Osteoblast (primary cell): Measurements from ENCODE around the gene SNAI3. TPM values are rescaled to one million over a fixed set of nuclear protein-coding genes. Genes with fewer than 3 reads are reported as not detected.

Source experiments
- DNase-seq: peaks from one replicate; pipeline ENCODE4 v3.0.0; 2011; ENCODE audit warnings: low spot score, mixed read lengths; ENCODE audit not compliant: insufficient read length; ENCODE audit errors: missing footprints
- H2AFZ ChIP-seq: 2 replicates; pipeline ENCODE4 v1.6.0; 2011; ENCODE audit warnings: mild to moderate bottlenecking, low read length
- H3K27ac ChIP-seq: 2 replicates; pipeline ENCODE4 v1.5.1; 2011; ENCODE audit warnings: mild to moderate bottlenecking, low read depth, low read length, moderate library complexity
- H3K27me3 ChIP-seq: 2 replicates; pipeline ENCODE4 v1.6.0; 2012; ENCODE audit warnings: mild to moderate bottlenecking, control low read depth, inconsistent platforms, low read length, moderate library complexity; ENCODE audit not compliant: insufficient read depth
- H3K36me3 ChIP-seq: 2 replicates; pipeline ENCODE4 v1.5.1; 2011; ENCODE audit warnings: mild to moderate bottlenecking, low read length, control low read depth, moderate library complexity; ENCODE audit not compliant: insufficient read depth
- H3K4me1 ChIP-seq: 2 replicates; pipeline ENCODE4 v1.5.1; 2011; ENCODE audit warnings: mild to moderate bottlenecking, low read length, control low read depth, moderate library complexity; ENCODE audit not compliant: insufficient read depth
- H3K4me2 ChIP-seq: 2 replicates; pipeline ENCODE4 v1.6.0; 2011; ENCODE audit warnings: mild to moderate bottlenecking, low read length; ENCODE audit not compliant: insufficient read depth
- H3K4me3 ChIP-seq: fragments of 200-600 bp; sonication (generic); 3 replicates; pipeline ENCODE4 v1.5.1; 2012; ENCODE audit warnings: mild to moderate bottlenecking, low read length, inconsistent platforms; ENCODE audit not compliant: insufficient read depth
- H3K79me2 ChIP-seq: 2 replicates; pipeline ENCODE4 v1.6.0; 2012; ENCODE audit warnings: mild to moderate bottlenecking, low read length, control low read depth, inconsistent platforms; ENCODE audit not compliant: insufficient read depth
- H3K9me3 ChIP-seq: 2 replicates; pipeline ENCODE4 v1.5.1; 2011; ENCODE audit warnings: low read depth, low read length, control low read depth
- H4K20me1 ChIP-seq: 2 replicates; pipeline ENCODE4 v1.6.0; 2012; ENCODE audit warnings: mild to moderate bottlenecking, low read length, control low read depth; ENCODE audit not compliant: insufficient read depth
- total RNA-seq: library from RNA; depleted of rRNA; stranded (reverse); fragments of >200 nt; gene quantifications from 2 replicates; pipeline ENCODE4 v1.2.3, GENCODE V29; 2012
- TF ChIP-seq, protein P1 (sequence below): IDR thresholded peaks from 2 replicates; pipeline ENCODE4 v1.5.1; 2011; ENCODE audit warnings: mild to moderate bottlenecking, low read depth, low read length, moderate library complexity; ENCODE audit errors: extremely low read depth

The SNAI3 gene
- total RNA-seq, 1 donor = not detected

DNA sequence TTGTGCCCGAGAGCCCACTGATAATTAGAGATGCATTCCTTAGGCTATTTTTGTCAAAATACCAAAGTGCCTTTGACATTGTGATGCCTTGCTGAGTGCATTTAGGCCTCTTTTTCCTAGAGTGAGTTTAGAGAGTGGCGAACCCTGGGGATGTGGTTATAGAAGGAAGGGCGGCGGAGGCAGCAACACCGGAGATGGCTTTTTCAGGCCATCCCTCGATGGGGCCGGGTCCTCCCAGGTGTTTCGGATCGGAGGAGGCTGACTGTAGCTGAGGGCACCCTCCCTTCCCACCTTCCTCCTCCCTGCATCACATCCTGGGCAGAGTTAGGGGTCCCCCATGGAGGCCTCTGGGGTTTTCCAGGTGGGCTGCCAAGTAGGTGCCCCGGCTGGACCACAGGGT is 6.6 kb upstream of the SNAI3 start:
- Histone ChIP-seq H3K79me2 (no peaks in the 10 kb centered on the region), H2AFZ (no peak overlapping the region), H3K36me3 (peaks cover 8% of the 10 kb centered on the region), H3K9me3 (no peaks in the 10 kb centered on the region), H3K4me3 (no peak overlapping the region), H3K27me3 (peaks cover 10% of the 10 kb centered on the region), H3K4me1 (no peaks in the 10 kb centered on the region), H3K27ac (no peak overlapping the region), H4K20me1 (no peaks in the 10 kb centered on the region), H3K4me2 (no peak overlapping the region)
- DNase-seq = no peak
- TF ChIP-seq, protein P1, sequence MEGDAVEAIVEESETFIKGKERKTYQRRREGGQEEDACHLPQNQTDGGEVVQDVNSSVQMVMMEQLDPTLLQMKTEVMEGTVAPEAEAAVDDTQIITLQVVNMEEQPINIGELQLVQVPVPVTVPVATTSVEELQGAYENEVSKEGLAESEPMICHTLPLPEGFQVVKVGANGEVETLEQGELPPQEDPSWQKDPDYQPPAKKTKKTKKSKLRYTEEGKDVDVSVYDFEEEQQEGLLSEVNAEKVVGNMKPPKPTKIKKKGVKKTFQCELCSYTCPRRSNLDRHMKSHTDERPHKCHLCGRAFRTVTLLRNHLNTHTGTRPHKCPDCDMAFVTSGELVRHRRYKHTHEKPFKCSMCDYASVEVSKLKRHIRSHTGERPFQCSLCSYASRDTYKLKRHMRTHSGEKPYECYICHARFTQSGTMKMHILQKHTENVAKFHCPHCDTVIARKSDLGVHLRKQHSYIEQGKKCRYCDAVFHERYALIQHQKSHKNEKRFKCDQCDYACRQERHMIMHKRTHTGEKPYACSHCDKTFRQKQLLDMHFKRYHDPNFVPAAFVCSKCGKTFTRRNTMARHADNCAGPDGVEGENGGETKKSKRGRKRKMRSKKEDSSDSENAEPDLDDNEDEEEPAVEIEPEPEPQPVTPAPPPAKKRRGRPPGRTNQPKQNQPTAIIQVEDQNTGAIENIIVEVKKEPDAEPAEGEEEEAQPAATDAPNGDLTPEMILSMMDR = no peak

DNA sequence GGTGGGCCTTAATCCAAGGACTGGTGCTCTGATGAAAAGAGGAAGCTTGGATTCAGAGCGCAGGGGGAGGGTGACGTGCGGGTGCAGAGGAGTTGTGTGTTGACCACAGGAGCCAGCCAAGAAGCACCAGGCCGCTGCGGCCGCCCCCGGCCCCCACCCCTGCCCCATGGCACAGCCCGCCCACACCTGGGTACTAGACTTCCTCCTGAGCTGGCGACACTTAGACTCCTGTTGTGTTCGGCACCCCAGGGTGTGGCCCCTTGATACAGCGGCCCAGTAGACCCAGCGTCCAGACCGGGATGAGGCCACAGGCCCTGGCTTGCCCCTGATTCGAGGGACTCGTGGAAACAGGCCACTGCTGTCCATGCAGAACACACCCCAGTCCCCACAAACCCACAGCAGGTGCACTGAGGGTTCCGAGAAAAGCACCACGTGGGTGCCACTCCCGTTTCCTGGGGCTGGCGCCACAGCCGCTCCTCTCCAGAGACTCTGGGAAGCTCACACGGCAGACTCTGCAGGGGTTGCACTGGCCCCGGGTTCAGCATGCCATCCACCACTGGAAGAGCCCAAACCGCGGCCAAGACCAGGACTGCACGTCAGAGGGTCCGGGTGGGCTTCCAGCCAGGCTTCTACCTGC is 5.7 kb upstream of the SNAI3 start:
- Histone ChIP-seq H3K27ac (no peak overlapping the region), H3K4me3 (no peak overlapping the region), H3K79me2 (no peaks in the 10 kb centered on the region), H2AFZ (no peak overlapping the region), H3K27me3 (peaks cover 10% of the 10 kb centered on the region), H4K20me1 (no peaks in the 10 kb centered on the region), H3K4me2 (no peak overlapping the region), H3K36me3 (peaks cover 3% of the 10 kb centered on the region), H3K9me3 (no peaks in the 10 kb centered on the region), H3K4me1 (peaks cover under 1% of the 10 kb centered on the region)
- TF ChIP-seq, protein P1 = no peak
- peak; percentile 84 for DNase-seq

DNA sequence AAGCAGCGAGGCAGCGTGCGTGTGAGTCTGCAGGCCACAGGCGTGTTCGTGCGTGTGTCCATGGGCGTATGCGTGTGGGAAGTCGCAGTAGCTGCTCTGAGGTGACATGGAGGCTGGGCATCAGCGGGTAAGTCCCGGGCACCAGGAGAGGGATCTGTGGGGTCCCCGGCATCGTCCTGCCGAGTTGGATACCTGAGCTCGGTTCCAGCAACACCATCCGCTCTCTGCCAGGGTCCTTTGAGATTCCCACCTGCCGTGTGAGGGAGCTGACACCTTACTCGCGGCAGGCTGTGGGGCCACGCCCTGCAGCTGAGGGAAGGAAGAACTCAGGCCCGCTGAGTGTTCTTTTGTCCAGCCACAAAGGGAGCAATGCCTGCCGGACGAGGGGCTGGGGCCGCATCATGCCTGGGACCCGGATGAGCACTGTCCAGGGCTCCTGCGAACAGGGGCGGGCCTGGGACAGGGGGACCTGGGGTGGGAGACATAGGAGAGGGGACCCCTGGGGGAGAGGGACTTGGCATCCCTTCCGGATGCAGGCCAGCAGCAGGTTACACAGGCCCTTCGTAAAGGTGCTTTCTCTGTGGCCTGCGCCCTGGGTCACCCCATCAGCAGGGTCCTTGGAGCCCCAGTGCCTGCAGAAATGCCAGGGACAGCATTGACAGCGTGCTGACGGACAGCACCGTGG is 5.0 kb upstream of the SNAI3 start:
- H3K4me1 ChIP-seq = peaks cover 7% of the 10 kb centered on the region
- no peak overlapping the region for H3K27ac ChIP-seq
- TF ChIP-seq, protein P1 = no peak
- no peaks in the 10 kb centered on the region for H4K20me1 ChIP-seq
- no peaks in the 10 kb centered on the region for H3K79me2 ChIP-seq
- H2AFZ ChIP-seq = no peak overlapping the region
- DNase-seq = peak; percentile 87
- no peaks in the 10 kb centered on the region for H3K36me3 ChIP-seq
- H3K9me3 ChIP-seq = no peaks in the 10 kb centered on the region
- H3K4me3 ChIP-seq = no peak overlapping the region
- no peak overlapping the region for H3K4me2 ChIP-seq
- peaks cover 10% of the 10 kb centered on the region for H3K27me3 ChIP-seq

DNA sequence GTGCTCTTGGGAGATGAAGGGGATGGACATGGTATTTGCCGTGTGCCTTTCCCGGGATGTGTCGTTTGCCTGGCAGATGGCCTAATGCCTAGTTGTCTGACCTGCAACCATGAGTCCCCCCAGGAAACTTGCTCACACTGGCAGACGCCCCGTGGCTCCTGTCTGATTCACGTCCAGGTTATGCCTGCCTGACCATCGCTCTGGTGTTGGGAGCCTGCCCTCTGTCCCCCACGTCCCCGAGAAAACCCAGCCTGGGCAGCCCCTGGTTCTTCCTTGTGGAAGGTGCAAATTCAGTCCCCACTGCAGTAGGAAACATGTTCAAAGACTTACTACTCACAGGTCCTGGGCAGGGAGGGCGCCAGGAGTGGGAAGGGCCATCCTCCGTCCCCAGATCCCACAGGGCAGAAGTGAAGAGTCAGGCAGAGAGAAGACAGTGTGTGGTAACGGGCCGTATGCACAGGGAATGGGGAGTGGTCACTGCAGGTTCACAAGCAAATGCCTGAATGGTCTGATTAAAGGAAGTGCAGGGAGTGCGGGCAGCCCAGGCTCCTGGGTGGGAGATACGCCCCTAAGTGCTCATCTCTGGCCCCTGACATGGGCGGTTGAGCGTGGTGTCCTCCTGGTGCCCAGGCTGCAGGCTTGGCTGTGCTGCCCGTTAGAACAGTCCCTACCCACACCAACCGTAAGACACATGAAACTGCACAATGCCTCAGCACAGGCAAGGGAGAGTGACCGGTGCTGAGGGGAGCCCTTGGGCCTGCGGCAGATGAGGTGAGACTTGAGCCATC is 4.2 kb upstream of the SNAI3 start:
- no peaks in the 10 kb centered on the region for H4K20me1 ChIP-seq
- DNase-seq = peak; percentile 90

More for the DNA sequence above, 4.2 kb upstream of the SNAI3 start:
- no peak overlapping the region for H3K4me3 ChIP-seq
- no peaks in the 10 kb centered on the region for H3K9me3 ChIP-seq
- no peaks in the 10 kb centered on the region for H3K36me3 ChIP-seq
- no peak overlapping the region for H3K4me2 ChIP-seq
- H3K79me2 ChIP-seq = no peaks in the 10 kb centered on the region
- H3K27me3 ChIP-seq = peaks cover 10% of the 10 kb centered on the region
- TF ChIP-seq, protein P1 = no peak
- no peak overlapping the region for H3K27ac ChIP-seq
- H2AFZ ChIP-seq = no peak overlapping the region
- H3K4me1 ChIP-seq = peaks cover 13% of the 10 kb centered on the region
